ENCODE measurements around the gene HSF5. TPM values are rescaled to one million over a fixed set of nuclear protein-coding genes. Genes with fewer than 3 reads are reported as not detected.

HSF5 gene
- total RNA-seq, 2 experiments from 2014 or later = 0.22 TPM; not detected in 1

- intact Hi-C loops (cut with micrococcal nuclease; ENCODE audit: unreplicated experiment) = no loop called here
Observed at GRCh38 chr17:58376472-58377000, 111.7 kb downstream of the HSF5 start.

GRCh38 chr17:58375811-58376210 lies 112.4 kb downstream of the HSF5 start:
- no TSS peak for BruUV-seq (replicated peaks)
- POLR2A ChIA-PET = no interaction called here
- no peak overlapping the region for H2AFZ ChIP-seq (ENCODE audit: low read length)
- no peaks in the 10 kb centered on the region for H3K36me3 ChIP-seq (ENCODE audit: insufficient read depth, low read length)
- no peak overlapping the region for H3K4me3 ChIP-seq (ENCODE audit: low read depth, low read length, poor library complexity, severe bottlenecking)
- H3K4me1 ChIP-seq (ENCODE audit: insufficient read depth, low read length, poor library complexity, severe bottlenecking) = no peaks in the 10 kb centered on the region
- no peak for DNase-seq (ENCODE audit: low spot score)
- no peaks in the 10 kb centered on the region for H3K79me2 ChIP-seq (ENCODE audit: insufficient read depth, low read depth, low read length)
- intact Hi-C loops (cut with micrococcal nuclease; ENCODE audit: unreplicated experiment) = no loop called here
- CTCF ChIA-PET (ENCODE audit: unreplicated experiment) = no interaction called here
- H3K4me2 ChIP-seq (ENCODE audit: low read length) = no peak overlapping the region
- no peaks in the 10 kb centered on the region for H3K9me2 ChIP-seq (ENCODE audit: insufficient read depth, low read length)
- no peak for TF ChIP-seq CTCF (conservative IDR thresholded peaks at IDR 0.05; ENCODE audit: low read length)
- TF ChIP-seq EZH2phosphoT487 (IDR thresholded peaks at IDR 0.05; ENCODE audit: borderline replicate concordance, low read depth, low read length) = no peak
- no peak overlapping the region for H3K27ac ChIP-seq (ENCODE audit: low read depth, low read length, poor library complexity, severe bottlenecking)
- H3K9me3 ChIP-seq (ENCODE audit: low read length) = no peaks in the 10 kb centered on the region
- H4K20me1 ChIP-seq (ENCODE audit: insufficient read depth, low read length) = no peaks in the 10 kb centered on the region

More at GRCh38 chr17:58376472-58377000, 111.7 kb downstream of the HSF5 start:
- Histone ChIP-seq H3K4me3 (ENCODE audit: low read depth, low read length, poor library complexity, severe bottlenecking) (no peak overlapping the region), H3K36me3 (ENCODE audit: insufficient read depth, low read length) (no peaks in the 10 kb centered on the region), H3K9me2 (ENCODE audit: insufficient read depth, low read length) (no peaks in the 10 kb centered on the region), H3K27ac (ENCODE audit: low read depth, low read length, poor library complexity, severe bottlenecking) (no peak overlapping the region), H4K20me1 (ENCODE audit: insufficient read depth, low read length) (no peaks in the 10 kb centered on the region), H3K79me2 (ENCODE audit: insufficient read depth, low read depth, low read length) (no peaks in the 10 kb centered on the region), H3K4me2 (ENCODE audit: low read length) (no peak overlapping the region), H3K9me3 (ENCODE audit: low read length) (no peaks in the 10 kb centered on the region), H3K4me1 (ENCODE audit: insufficient read depth, low read length, poor library complexity, severe bottlenecking) (no peaks in the 10 kb centered on the region), H2AFZ (ENCODE audit: low read length) (no peak overlapping the region)
- ChIA-PET POLR2A (interaction anchor here (0.5 kb wide), 1 partner anchor 254 kb away, joined by 3 read pairs; no protein-coding TSS in a partner anchor), CTCF (ENCODE audit: unreplicated experiment) (no interaction called here)
- no peak for DNase-seq (ENCODE audit: low spot score)
- no peak for TF ChIP-seq CTCF (conservative IDR thresholded peaks at IDR 0.05; ENCODE audit: low read length)
- TF ChIP-seq EZH2phosphoT487 (IDR thresholded peaks at IDR 0.05; ENCODE audit: borderline replicate concordance, low read depth, low read length) = no peak
- BruUV-seq (replicated peaks) = no TSS peak

DNA sequence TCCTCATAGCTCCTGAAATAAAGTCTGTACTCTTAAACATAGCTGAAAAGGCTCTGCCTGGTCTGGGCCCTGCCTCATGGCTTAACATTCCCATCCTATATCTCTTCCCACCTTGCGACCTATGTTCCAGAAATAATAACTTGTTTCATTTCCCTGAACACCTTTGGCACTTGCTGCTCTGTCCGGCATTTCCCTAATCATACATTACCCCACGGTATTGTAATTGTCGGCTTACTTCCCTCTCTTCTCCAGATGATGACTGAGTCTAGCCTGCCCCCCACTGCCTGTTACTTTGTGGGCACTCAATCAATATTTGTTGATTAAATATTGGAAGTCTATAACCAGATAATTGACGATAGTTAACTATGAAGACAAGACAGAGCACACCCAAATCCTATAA lies 113.0 kb downstream of the HSF5 start:
- DNase-seq (ENCODE audit: low spot score) = no peak
- ChIA-PET POLR2A (interaction anchor here (0.5 kb wide), 1 partner anchor 941 kb away, joined by 3 read pairs; no protein-coding TSS in a partner anchor), CTCF (ENCODE audit: unreplicated experiment) (no interaction called here)
- no peaks in the 10 kb centered on the region for H3K9me2 ChIP-seq (ENCODE audit: insufficient read depth, low read length)
- H2AFZ ChIP-seq (ENCODE audit: low read length) = no peak overlapping the region
- BruUV-seq (replicated peaks) = no TSS peak
- no peaks in the 10 kb centered on the region for H3K79me2 ChIP-seq (ENCODE audit: insufficient read depth, low read depth, low read length)
- H3K4me2 ChIP-seq (ENCODE audit: low read length) = no peak overlapping the region
- H3K4me1 ChIP-seq (ENCODE audit: insufficient read depth, low read length, poor library complexity, severe bottlenecking) = no peaks in the 10 kb centered on the region
- intact Hi-C loops (cut with micrococcal nuclease; ENCODE audit: unreplicated experiment) = no loop called here
- no peak for TF ChIP-seq CTCF (conservative IDR thresholded peaks at IDR 0.05; ENCODE audit: low read length)
- TF ChIP-seq EZH2phosphoT487 (IDR thresholded peaks at IDR 0.05; ENCODE audit: borderline replicate concordance, low read depth, low read length) = no peak
- no peaks in the 10 kb centered on the region for H3K9me3 ChIP-seq (ENCODE audit: low read length)
- no peaks in the 10 kb centered on the region for H4K20me1 ChIP-seq (ENCODE audit: insufficient read depth, low read length)
- no peaks in the 10 kb centered on the region for H3K36me3 ChIP-seq (ENCODE audit: insufficient read depth, low read length)
- H3K4me3 ChIP-seq (ENCODE audit: low read depth, low read length, poor library complexity, severe bottlenecking) = no peak overlapping the region
- no peak overlapping the region for H3K27ac ChIP-seq (ENCODE audit: low read depth, low read length, poor library complexity, severe bottlenecking)
